Activated CD8-positive, alpha-beta T cell treated with anti-CD3 and anti-CD28 coated beads for 36 hours (primary cell): ENCODE results near the gene ARL6IP6. TPM values are rescaled to one million over a fixed set of nuclear protein-coding genes. Genes with fewer than 3 reads are reported as not detected.

Source experiments
- ATAC-seq: fragments of 200-7000 bp; cut with Tn5 transposase; one replicate; pipeline ENCODE4 v1.10.0; 2021; ENCODE audit warnings: mild to moderate bottlenecking, moderate library complexity
- CTCF ChIA-PET: fragments of 350-600 bp; sonication (Branson Sonifier 250); formaldehyde crosslinking; loops from one replicate; lab custom pipeline; 2021; ENCODE audit warnings: antibody characterized with exemption; lab: Charles Lee
- POLR2A ChIA-PET: fragments of 350-600 bp; sonication (Branson Sonifier 250); formaldehyde crosslinking; loops from one replicate; lab custom pipeline; 2021; ENCODE audit warnings: antibody characterized with exemption; lab: Charles Lee
- DNase-seq: peaks from one replicate; pipeline ENCODE4 v3.0.0-alpha.2; 2020
- H3K27ac Mint-ChIP-seq: one replicate; pipeline ENCODE4 v1.8.0; 2021; ENCODE audit warnings: mild to moderate bottlenecking, mixed read lengths
- H3K27me3 Mint-ChIP-seq: one replicate; pipeline ENCODE4 v1.8.0; 2021; ENCODE audit warnings: mixed read lengths
- H3K36me3 Mint-ChIP-seq: one replicate; pipeline ENCODE4 v1.8.0; 2021; ENCODE audit warnings: low read depth, mixed read lengths
- H3K4me1 Mint-ChIP-seq: one replicate; pipeline ENCODE4 v1.8.0; 2021; ENCODE audit warnings: low read depth, mixed read lengths
- H3K4me3 Mint-ChIP-seq: one replicate; pipeline ENCODE4 v1.8.0; 2021; ENCODE audit warnings: mild to moderate bottlenecking, moderate library complexity, mixed read lengths
- H3K9me3 Mint-ChIP-seq: one replicate; pipeline ENCODE4 v1.8.0; 2021; ENCODE audit warnings: mixed read lengths
- intact Hi-C: fragments of 100-400 bp; cut with micrococcal nuclease; formaldehyde crosslinking; loops from one replicate; pipeline ENCODE4 v1.10.0; 2022
- total RNA-seq, 2 experiments: library from RNA; stranded (reverse); gene quantifications; one replicate each; pipeline ENCODE4 v1.2.3, GENCODE V29; 2021
- TF ChIP-seq, protein P1 (sequence below): fragments of 200-600 bp; IDR thresholded peaks from one replicate; pipeline ENCODE4 v1.8.0; 2022; ENCODE audit warnings: antibody characterized with exemption, mild to moderate bottlenecking

ARL6IP6 gene
- total RNA-seq, 2 experiments from 2014 or later, result 21.0 to 29.8 TPM

DNA sequence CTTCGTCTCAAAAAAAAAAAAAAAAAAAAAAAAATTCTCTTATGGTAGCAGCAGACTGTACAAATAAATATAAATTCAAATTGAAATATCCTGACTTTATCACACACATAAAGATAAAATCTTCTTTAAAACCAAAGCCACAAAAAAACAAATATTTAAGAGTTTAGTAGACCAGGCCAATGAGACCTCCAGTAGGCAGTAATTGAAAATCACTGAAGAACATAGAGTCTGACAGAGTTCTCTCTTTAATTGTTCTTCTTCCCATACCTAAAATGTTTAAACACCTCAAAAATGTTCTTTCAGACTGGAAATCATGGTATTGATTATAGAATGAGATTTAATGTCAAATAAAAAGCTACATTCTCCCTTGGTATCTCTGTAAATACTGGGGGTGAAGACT is 21.9 kb upstream of the ARL6IP6 start:
- H3K36me3 Mint-ChIP-seq, result peaks cover 25% of the 10 kb centered on the region
- no peaks in the 10 kb centered on the region for H3K27me3 Mint-ChIP-seq
- H3K4me1 Mint-ChIP-seq, result peaks cover 50% of the 10 kb centered on the region
- POLR2A ChIA-PET, result no interaction called here
- intact Hi-C loops, result no loop called here
- no peak overlapping the region for H3K27ac Mint-ChIP-seq
- ATAC-seq (no peak), DNase-seq (no peak)
- TF ChIP-seq, protein P1, sequence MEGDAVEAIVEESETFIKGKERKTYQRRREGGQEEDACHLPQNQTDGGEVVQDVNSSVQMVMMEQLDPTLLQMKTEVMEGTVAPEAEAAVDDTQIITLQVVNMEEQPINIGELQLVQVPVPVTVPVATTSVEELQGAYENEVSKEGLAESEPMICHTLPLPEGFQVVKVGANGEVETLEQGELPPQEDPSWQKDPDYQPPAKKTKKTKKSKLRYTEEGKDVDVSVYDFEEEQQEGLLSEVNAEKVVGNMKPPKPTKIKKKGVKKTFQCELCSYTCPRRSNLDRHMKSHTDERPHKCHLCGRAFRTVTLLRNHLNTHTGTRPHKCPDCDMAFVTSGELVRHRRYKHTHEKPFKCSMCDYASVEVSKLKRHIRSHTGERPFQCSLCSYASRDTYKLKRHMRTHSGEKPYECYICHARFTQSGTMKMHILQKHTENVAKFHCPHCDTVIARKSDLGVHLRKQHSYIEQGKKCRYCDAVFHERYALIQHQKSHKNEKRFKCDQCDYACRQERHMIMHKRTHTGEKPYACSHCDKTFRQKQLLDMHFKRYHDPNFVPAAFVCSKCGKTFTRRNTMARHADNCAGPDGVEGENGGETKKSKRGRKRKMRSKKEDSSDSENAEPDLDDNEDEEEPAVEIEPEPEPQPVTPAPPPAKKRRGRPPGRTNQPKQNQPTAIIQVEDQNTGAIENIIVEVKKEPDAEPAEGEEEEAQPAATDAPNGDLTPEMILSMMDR, result no peak
- H3K9me3 Mint-ChIP-seq, result peaks cover 4% of the 10 kb centered on the region
- CTCF ChIA-PET, result interaction anchor here (1.6 kb wide), 1 partner anchor 19 kb away, joined by 9 read pairs; no protein-coding TSS in a partner anchor
- no peak overlapping the region for H3K4me3 Mint-ChIP-seq

GRCh38 chr2:152701198-152701597 is 17.2 kb upstream of the ARL6IP6 start:
- Mint-ChIP-seq H3K36me3 (peaks cover 54% of the 10 kb centered on the region), H3K9me3 (peaks cover 7% of the 10 kb centered on the region), H3K4me3 (no peak overlapping the region), H3K27me3 (no peaks in the 10 kb centered on the region), H3K4me1 (peaks cover 59% of the 10 kb centered on the region), H3K27ac (peak overlapping the region; percentile 5)
- ATAC-seq (no peak), DNase-seq (no peak)
- CTCF ChIA-PET, result interaction anchor here (2.0 kb wide), 1 partner anchor 14 kb away, joined by 12 read pairs; no protein-coding TSS in a partner anchor
- intact Hi-C loops, result no loop called here
- POLR2A ChIA-PET, result no interaction called here
- TF ChIP-seq, protein P1, result no peak

- peaks cover 82% of the 10 kb centered on the region for H3K36me3 Mint-ChIP-seq
- CTCF ChIA-PET, result interaction anchor here (3.1 kb wide), 1 partner anchor 10 kb away, joined by 20 read pairs; the partner anchor contains the start of gene PRPF40A
- intact Hi-C loops, result no loop called here
- H3K9me3 Mint-ChIP-seq, result peaks cover 5% of the 10 kb centered on the region
- TF ChIP-seq, protein P1, result no peak
- H3K4me1 Mint-ChIP-seq, result peaks cover 73% of the 10 kb centered on the region
- H3K27me3 Mint-ChIP-seq, result no peaks in the 10 kb centered on the region
- POLR2A ChIA-PET, result interaction anchor here (5.1 kb wide), 1 partner anchor 10 kb away, joined by 48 read pairs; the partner anchor contains the start of genes ARL6IP6 and PRPF40A
- H3K4me3 Mint-ChIP-seq, result no peak overlapping the region
- H3K27ac Mint-ChIP-seq, result no peak overlapping the region
- ATAC-seq (no peak), DNase-seq (no peak)
Observed at GRCh38 chr2:152706477-152707021, 11.9 kb upstream of the ARL6IP6 start.

DNA sequence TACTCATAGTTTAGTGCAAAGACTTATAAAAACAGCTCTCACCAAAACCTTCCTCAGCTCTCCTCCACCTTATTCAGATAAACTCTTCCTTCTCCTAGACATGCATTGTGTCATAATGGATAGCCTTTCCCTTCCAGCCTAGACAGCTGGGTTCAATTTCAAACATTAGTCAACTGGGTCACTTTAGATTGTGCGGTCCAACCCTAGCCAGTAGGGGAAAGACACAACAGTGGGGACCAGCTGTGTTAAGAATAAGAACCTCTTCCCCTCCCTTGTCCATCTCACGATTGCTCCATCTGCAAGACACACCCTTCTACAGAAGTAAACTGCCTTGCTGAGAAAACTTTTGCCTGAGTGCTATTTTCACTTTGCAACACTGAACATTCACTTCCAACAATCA is 9.7 kb upstream of the ARL6IP6 start:
- intact Hi-C loops, result no loop called here
- no peaks in the 10 kb centered on the region for H3K27me3 Mint-ChIP-seq
- CTCF ChIA-PET, result interaction anchor here (1.0 to 3.1 kb wide), 3 partner anchors 8 to 672 kb away, joined by 3 to 20 read pairs (median 3); partner anchors contain the start of gene PRPF40A
- H3K9me3 Mint-ChIP-seq, result peaks cover 2% of the 10 kb centered on the region
- no peak for ATAC-seq
- H3K4me3 Mint-ChIP-seq, result no peak overlapping the region
- POLR2A ChIA-PET, result no interaction called here
- TF ChIP-seq, protein P1, result no peak
- H3K36me3 Mint-ChIP-seq, result peaks cover 78% of the 10 kb centered on the region
- no peak overlapping the region for H3K27ac Mint-ChIP-seq
- peaks cover 81% of the 10 kb centered on the region for H3K4me1 Mint-ChIP-seq
- no peak for DNase-seq

DNA sequence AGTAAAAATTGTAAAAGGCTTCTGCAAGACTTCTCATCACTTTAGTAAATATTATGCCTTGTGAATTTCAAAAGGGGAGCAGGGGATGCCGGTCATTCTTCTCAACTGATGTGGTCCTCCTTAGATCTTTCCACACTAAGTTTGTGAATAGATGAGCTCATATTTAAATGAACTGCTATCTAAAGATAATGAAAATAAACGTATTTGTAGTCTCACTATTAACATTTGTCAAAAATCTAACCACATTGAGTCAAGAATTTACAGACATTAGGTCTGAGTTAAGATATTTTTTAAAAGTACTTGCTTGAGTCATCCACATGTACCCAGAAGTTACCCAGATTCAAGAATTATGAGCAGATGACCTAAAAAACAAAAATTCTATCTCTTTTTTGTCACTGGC is 7.7 kb upstream of the ARL6IP6 start:
- POLR2A ChIA-PET, result no interaction called here
- intact Hi-C loops, result no loop called here
- Mint-ChIP-seq H3K9me3 (peaks cover 2% of the 10 kb centered on the region), H3K4me1 (peaks cover 75% of the 10 kb centered on the region), H3K27me3 (no peaks in the 10 kb centered on the region), H3K4me3 (no peak overlapping the region), H3K36me3 (peaks cover 78% of the 10 kb centered on the region), H3K27ac (no peak overlapping the region)
- ATAC-seq, result no peak
- CTCF ChIA-PET, result no interaction called here
- TF ChIP-seq, protein P1, result no peak
- no peak for DNase-seq
